ENCODE data around the gene ARVCF. TPM values are rescaled to one million over a fixed set of nuclear protein-coding genes. Genes with fewer than 3 reads are reported as not detected.

ARVCF gene
- polyA plus RNA-seq, 1 of the 3 experiments (the other 2 are of a cell fraction): 27.4 TPM

DNA sequence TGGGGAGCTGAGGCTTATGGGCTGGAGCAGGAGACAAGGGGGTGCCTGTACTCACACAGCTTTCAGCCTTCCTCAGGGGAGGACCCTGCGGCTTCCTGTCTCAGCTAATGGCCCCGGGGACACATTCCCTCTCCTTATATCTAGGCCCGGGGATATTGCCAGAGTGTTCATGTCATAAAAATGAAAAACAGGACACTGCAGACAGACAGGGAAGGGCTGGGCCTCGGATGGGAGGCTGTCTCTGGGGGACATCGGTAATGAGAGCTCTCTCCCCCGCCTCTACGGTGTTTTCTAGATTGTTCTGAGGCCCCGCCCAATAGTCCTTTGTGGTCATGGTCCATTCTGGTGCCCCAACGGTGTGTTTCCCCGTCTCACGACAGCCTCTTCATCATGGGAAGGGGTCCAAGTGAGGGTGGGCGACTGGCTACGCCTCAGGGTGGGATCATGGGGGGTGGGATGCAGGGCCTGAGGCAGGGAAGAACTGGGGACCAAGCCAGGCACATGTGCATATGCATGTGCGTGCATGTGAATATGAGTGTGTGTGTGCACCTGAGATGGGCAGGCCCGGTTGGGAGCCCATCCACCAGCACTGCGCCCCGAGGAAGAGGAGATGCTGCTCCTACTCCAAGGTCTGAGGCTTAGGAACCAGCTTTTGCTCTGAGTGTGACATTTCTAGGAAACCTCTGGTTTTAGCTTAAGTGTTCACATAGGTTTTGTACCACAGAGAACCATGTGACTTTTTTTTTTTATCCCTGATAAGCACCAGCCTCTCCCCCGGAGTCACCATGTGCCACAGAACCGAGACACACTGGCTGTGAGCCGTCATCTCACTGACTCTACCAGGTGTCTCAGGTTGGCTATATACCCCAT, 5.3 kb downstream of the ARVCF start (continued):
- TF ChIP-seq, protein P1, sequence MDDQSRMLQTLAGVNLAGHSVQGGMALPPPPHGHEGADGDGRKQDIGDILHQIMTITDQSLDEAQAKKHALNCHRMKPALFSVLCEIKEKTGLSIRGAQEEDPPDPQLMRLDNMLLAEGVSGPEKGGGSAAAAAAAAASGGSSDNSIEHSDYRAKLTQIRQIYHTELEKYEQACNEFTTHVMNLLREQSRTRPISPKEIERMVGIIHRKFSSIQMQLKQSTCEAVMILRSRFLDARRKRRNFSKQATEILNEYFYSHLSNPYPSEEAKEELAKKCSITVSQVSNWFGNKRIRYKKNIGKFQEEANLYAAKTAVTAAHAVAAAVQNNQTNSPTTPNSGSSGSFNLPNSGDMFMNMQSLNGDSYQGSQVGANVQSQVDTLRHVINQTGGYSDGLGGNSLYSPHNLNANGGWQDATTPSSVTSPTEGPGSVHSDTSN (IDR thresholded peaks at IDR 0.05): no peak
- TF ChIP-seq FOSL2 (IDR thresholded peaks at IDR 0.05; ENCODE audit: borderline replicate concordance, low read depth) (no peak), FOXM1 (IDR thresholded peaks at IDR 0.05; ENCODE audit: low read depth) (no peak), GABPA (IDR thresholded peaks at IDR 0.05; ENCODE audit: low read depth) (no peak), CHD2 (IDR thresholded peaks at IDR 0.05; ENCODE audit: low read length, partially characterized antibody) (no peak), JUND (IDR thresholded peaks at IDR 0.05) (no peak), FOXJ3 (CRISPR knock-in tag; IDR thresholded peaks at IDR 0.05) (no peak)
- TF ChIP-seq, protein P2, sequence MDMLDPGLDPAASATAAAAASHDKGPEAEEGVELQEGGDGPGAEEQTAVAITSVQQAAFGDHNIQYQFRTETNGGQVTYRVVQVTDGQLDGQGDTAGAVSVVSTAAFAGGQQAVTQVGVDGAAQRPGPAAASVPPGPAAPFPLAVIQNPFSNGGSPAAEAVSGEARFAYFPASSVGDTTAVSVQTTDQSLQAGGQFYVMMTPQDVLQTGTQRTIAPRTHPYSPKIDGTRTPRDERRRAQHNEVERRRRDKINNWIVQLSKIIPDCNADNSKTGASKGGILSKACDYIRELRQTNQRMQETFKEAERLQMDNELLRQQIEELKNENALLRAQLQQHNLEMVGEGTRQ (IDR thresholded peaks at IDR 0.05; ENCODE audit: borderline replicate concordance, low read depth, low read length): no peak
- TF ChIP-seq, protein P3, sequence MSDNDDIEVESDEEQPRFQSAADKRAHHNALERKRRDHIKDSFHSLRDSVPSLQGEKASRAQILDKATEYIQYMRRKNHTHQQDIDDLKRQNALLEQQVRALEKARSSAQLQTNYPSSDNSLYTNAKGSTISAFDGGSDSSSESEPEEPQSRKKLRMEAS (IDR thresholded peaks at IDR 0.05; ENCODE audit: low read depth): no peak

DNA sequence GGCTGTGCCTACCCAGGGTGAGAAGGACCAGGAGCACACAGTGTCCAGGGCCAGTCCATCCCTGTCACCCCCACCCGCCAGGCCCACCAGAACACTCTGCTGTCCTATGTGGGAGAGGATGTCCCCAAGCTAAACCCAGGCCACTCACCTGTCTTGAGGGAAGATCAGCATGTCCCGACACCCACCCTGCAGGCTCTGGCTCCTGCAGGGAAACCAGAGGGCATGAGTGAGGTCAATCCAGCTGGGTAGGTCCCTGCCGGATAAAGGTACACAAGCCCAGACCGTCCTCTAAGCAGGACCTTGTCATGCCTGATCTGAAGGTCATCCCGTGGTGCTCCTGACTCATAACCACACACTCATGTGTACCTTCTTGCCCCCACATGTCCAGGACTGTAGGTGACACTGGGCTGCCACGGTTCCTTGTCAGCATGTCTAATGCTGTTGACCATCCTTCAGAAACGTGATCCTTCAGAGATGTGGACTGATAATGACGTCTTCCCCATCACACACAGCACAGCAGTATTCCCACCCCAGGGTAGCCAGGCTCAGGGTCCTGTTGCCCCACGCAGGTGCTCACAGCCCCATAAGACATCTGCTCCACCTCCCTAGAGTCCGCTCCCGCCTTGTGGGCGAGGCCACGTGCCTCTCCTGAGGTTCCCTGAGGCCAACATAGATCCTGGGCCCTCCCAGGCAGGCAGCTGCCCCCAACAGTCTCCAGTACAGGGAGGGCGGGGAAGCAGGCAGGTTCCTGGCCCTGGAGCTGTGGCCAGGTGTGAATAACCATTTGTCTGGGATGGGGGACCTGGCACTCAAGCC, 6.1 kb downstream of the ARVCF start:
- no peak overlapping the region for H3K4me3 ChIP-seq (ENCODE audit: low read depth in 2 of 2, low read length in 1 of 2)
- POLR2A ChIA-PET: interaction anchor here (0.7 to 2.6 kb wide), 5 partner anchors 12 to 41 kb away, joined by 3 to 9 read pairs (median 3); no protein-coding TSS in a partner anchor
- no peaks in the 10 kb centered on the region for H3K9me3 ChIP-seq
- H3K27ac ChIP-seq (ENCODE audit: low read depth in 2 of 2, low read length in 1 of 2): peak overlapping the region in 1 of 2 experiments; percentile 99; a peak in 2 of 4 replicates
- H4K20me1 ChIP-seq (ENCODE audit: insufficient read depth): no peaks in the 10 kb centered on the region
- no peak overlapping the region for H3K9ac ChIP-seq
- CTCF ChIA-PET: interaction anchor here (1.0 to 8.9 kb wide), 6 partner anchors 11 to 280 kb away, joined by 3 to 501 read pairs (median 39); partner anchors contain the start of gene TANGO2
- no peak overlapping the region for H2AFZ ChIP-seq (ENCODE audit: low read depth)
- H3K4me1 ChIP-seq (ENCODE audit: control insufficient read depth in 1 of 2, insufficient read depth in 2 of 2, low read depth in 1 of 2, low read length in 1 of 2): peaks cover 0 to 77% of the 10 kb centered on the region in 2 experiments; a peak in 2 of 4 replicates
- 84% methylated on average over 13 of the region's 14 CpGs for WGBS (ENCODE audit: low lambda C conversion rate)
- TF ChIP-seq FOXJ3 (CRISPR knock-in tag; IDR thresholded peaks at IDR 0.05) (no peak), MEF2A (IDR thresholded peaks at IDR 0.05; ENCODE audit: borderline replicate concordance, low read depth) (no peak), TCF12 (IDR thresholded peaks at IDR 0.05) (no peak), SIN3A (IDR thresholded peaks at IDR 0.05; ENCODE audit: borderline replicate concordance, low read depth, low read length) (no peak), FOSL2 (IDR thresholded peaks at IDR 0.05; ENCODE audit: borderline replicate concordance, low read depth) (no peak)
- TF ChIP-seq, protein P1 (IDR thresholded peaks at IDR 0.05): no peak
- TF ChIP-seq, protein P2 (IDR thresholded peaks at IDR 0.05; ENCODE audit: borderline replicate concordance, low read depth, low read length): no peak
- no peak for DNase-seq
- no peak overlapping the region for H3K4me2 ChIP-seq
- no peaks in the 10 kb centered on the region for H3K27me3 ChIP-seq (ENCODE audit: insufficient read depth)
- H3F3A ChIP-seq (replicated peaks; ENCODE audit: insufficient read depth): peaks cover 5% of the 10 kb centered on the region
- no peaks in the 10 kb centered on the region for H3K36me3 ChIP-seq (replicated peaks in 1 of 2; ENCODE audit: control insufficient read depth in 1 of 2, insufficient read depth in 2 of 2, low read length in 1 of 2)
- H3K9me2 ChIP-seq: no peaks in the 10 kb centered on the region
- no peaks in the 10 kb centered on the region for H3K79me2 ChIP-seq (ENCODE audit: insufficient read depth)

Measured in SK-N-SH (cell line).